ENCODE data around the gene RNF215. TPM values are rescaled to one million over a fixed set of nuclear protein-coding genes. Genes with fewer than 3 reads are reported as not detected.

RNF215 gene
- total and polyA plus RNA-seq, 2 donors (not counting 3 experiments of a cell fraction or from before 2014, with no cell fraction given): 16.7 to 26.9 TPM

GRCh38 chr22:30393885-30394284 is 6.7 kb upstream of the RNF215 start:
- Histone ChIP-seq H3K4me1 (ENCODE audit: control insufficient read depth, extremely low read depth, insufficient read depth, low read length) (peaks cover 21% of the 10 kb centered on the region), H4K20me1 (replicated peaks; ENCODE audit: control insufficient read depth, extremely low read depth, insufficient read depth, low read length) (no peaks in the 10 kb centered on the region), H3K9me3 (replicated peaks; ENCODE audit: control insufficient read depth, insufficient read depth, low read length) (no peaks in the 10 kb centered on the region), H2AFZ (ENCODE audit: low read depth, low read length) (no peak overlapping the region), H3K9me1 (replicated peaks; ENCODE audit: control insufficient read depth, extremely low read depth, insufficient read depth, low read length) (no peaks in the 10 kb centered on the region), H3K27me3 (ENCODE audit: control insufficient read depth in 2 of 2, insufficient read depth in 2 of 2, low read length in 2 of 2) (no peaks in the 10 kb centered on the region), H3K79me2 (ENCODE audit: control insufficient read depth, insufficient read depth, low read length) (peaks cover 25% of the 10 kb centered on the region), H3K36me3 (ENCODE audit: control insufficient read depth in 2 of 2, extremely low read depth in 1 of 2, insufficient read depth in 2 of 2, low read length in 2 of 2) (no peaks in the 10 kb centered on the region), H3K27ac (ENCODE audit: insufficient read depth, low read depth, low read length) (no peak overlapping the region), H3K4me2 (ENCODE audit: insufficient read depth, low read length) (no peak overlapping the region), H3K4me3 (replicated peaks in 1 of 3; ENCODE audit: insufficient read depth in 1 of 3, low read depth in 1 of 3, low read length in 3 of 3) (no peak overlapping the region), H3K9ac (replicated peaks; ENCODE audit: extremely low read depth, insufficient read depth, low read length) (no peak overlapping the region)
- DNase-seq (ENCODE audit: low read depth, low spot score) (no peak), FAIRE-seq (no peak)
- ChIA-PET CTCF (no interaction called here), POLR2A (interaction anchor here (0.5 to 1.1 kb wide), 2 partner anchors 17 to 31 kb away, joined by 5 to 7 read pairs; no protein-coding TSS in a partner anchor)
- intact Hi-C loops (cut with micrococcal nuclease) (loop anchor here (5.0 kb wide), 1 partner anchor 213 kb away; the partner anchor contains the start of gene TCN2), dilution Hi-C loops (cut with MboI; ENCODE audit: extremely low pct_ligation_motif_present, low sequenced_read_pairs) (no loop called here)
- no TSS peak for BruUV-seq (replicated peaks)
- TF ChIP-seq POLR2A (IDR thresholded peaks at IDR 0.05; ENCODE audit: low read depth, low read length) (no peak), MAX (IDR thresholded peaks at IDR 0.05; ENCODE audit: insufficient read depth, insufficient read length) (no peak), MYC (IDR thresholded peaks at IDR 0.05; ENCODE audit: low read depth, low read length) (no peak), FOS (IDR thresholded peaks at IDR 0.05; ENCODE audit: borderline replicate concordance, insufficient read depth, low read length) (no peak), EZH2 (IDR thresholded peaks at IDR 0.05; ENCODE audit: borderline replicate concordance, low read depth, low read length, severe bottlenecking) (no peak), GATA2 (IDR thresholded peaks at IDR 0.05; ENCODE audit: insufficient read depth, insufficient read length, low read depth, low read length) (no peak), JUN (IDR thresholded peaks at IDR 0.05; ENCODE audit: borderline replicate concordance, insufficient read depth, insufficient read length, low read depth) (no peak), POLR2AphosphoS5 (IDR thresholded peaks at IDR 0.05; ENCODE audit: insufficient read depth, low read depth, low read length) (no peak)

GRCh38 chr22:30393322-30393680 is 6.1 kb upstream of the RNF215 start:
- Histone ChIP-seq H3K4me1 (ENCODE audit: control insufficient read depth, extremely low read depth, insufficient read depth, low read length) (peaks cover 17% of the 10 kb centered on the region), H3K36me3 (ENCODE audit: control insufficient read depth in 2 of 2, extremely low read depth in 1 of 2, insufficient read depth in 2 of 2, low read length in 2 of 2) (no peaks in the 10 kb centered on the region), H3K9me3 (replicated peaks; ENCODE audit: control insufficient read depth, insufficient read depth, low read length) (no peaks in the 10 kb centered on the region), H3K9me1 (replicated peaks; ENCODE audit: control insufficient read depth, extremely low read depth, insufficient read depth, low read length) (no peaks in the 10 kb centered on the region), H3K9ac (replicated peaks; ENCODE audit: extremely low read depth, insufficient read depth, low read length) (no peak overlapping the region), H3K4me3 (replicated peaks in 1 of 3; ENCODE audit: insufficient read depth in 1 of 3, low read depth in 1 of 3, low read length in 3 of 3) (no peak overlapping the region), H3K27ac (ENCODE audit: insufficient read depth, low read depth, low read length) (no peak overlapping the region), H4K20me1 (replicated peaks; ENCODE audit: control insufficient read depth, extremely low read depth, insufficient read depth, low read length) (no peaks in the 10 kb centered on the region), H3K27me3 (ENCODE audit: control insufficient read depth in 2 of 2, insufficient read depth in 2 of 2, low read length in 2 of 2) (no peaks in the 10 kb centered on the region), H3K79me2 (ENCODE audit: control insufficient read depth, insufficient read depth, low read length) (peaks cover 19% of the 10 kb centered on the region), H3K4me2 (ENCODE audit: insufficient read depth, low read length) (no peak overlapping the region), H2AFZ (ENCODE audit: low read depth, low read length) (no peak overlapping the region)
- dilution Hi-C loops (cut with MboI; ENCODE audit: extremely low pct_ligation_motif_present, low sequenced_read_pairs) (no loop called here), intact Hi-C loops (cut with micrococcal nuclease) (loop anchor here (5.0 kb wide), 1 partner anchor 214 kb away; the partner anchor contains the start of gene TCN2)
- no peak for DNase-seq (ENCODE audit: low read depth, low spot score)
- TF ChIP-seq POLR2AphosphoS5 (IDR thresholded peaks at IDR 0.05; ENCODE audit: insufficient read depth, low read depth, low read length): no peak
- no peak for TF ChIP-seq MYC (IDR thresholded peaks at IDR 0.05; ENCODE audit: low read depth, low read length)
- no peak for TF ChIP-seq CTCF (IDR thresholded peaks at IDR 0.05; ENCODE audit: extremely low read depth in 1 of 2, insufficient read depth in 1 of 2, low read depth in 1 of 2, low read length in 2 of 2)
- TF ChIP-seq POLR2A (IDR thresholded peaks at IDR 0.05; ENCODE audit: low read depth, low read length): no peak
- no peak for TF ChIP-seq JUN (IDR thresholded peaks at IDR 0.05; ENCODE audit: borderline replicate concordance, insufficient read depth, insufficient read length, low read depth)
- TF ChIP-seq EZH2 (IDR thresholded peaks at IDR 0.05; ENCODE audit: borderline replicate concordance, low read depth, low read length, severe bottlenecking): no peak
- TF ChIP-seq GATA2 (IDR thresholded peaks at IDR 0.05; ENCODE audit: insufficient read depth, insufficient read length, low read depth, low read length): no peak
- no peak for TF ChIP-seq MAX (IDR thresholded peaks at IDR 0.05; ENCODE audit: insufficient read depth, insufficient read length)
- no peak for TF ChIP-seq FOS (IDR thresholded peaks at IDR 0.05; ENCODE audit: borderline replicate concordance, insufficient read depth, low read length)
- no TSS peak for BruUV-seq (replicated peaks)
- FAIRE-seq: no peak
- ChIA-PET POLR2A (no interaction called here), CTCF (interaction anchor here (1.7 kb wide), 1 partner anchor 27 kb away, joined by 6 read pairs; no protein-coding TSS in a partner anchor)
